ENCODE data around the gene OSMR. TPM values are rescaled to one million over a fixed set of nuclear protein-coding genes. Genes with fewer than 3 reads are reported as not detected.

OSMR gene
- total and polyA plus RNA-seq, 9 of the 15 experiments (the other 6 are each of a cell fraction or from before 2014, with no cell fraction given): 0.18 to 1.7 (median 0.94) TPM

GRCh38 chr5:38796742-38797108, 49.1 kb upstream of the OSMR start:
- CTCF ChIA-PET (ENCODE audit: low intra/inter-chr PET ratio): no interaction called here
- intact Hi-C loops (cut with micrococcal nuclease): no loop called here
- no peaks in the 10 kb centered on the region for H4K20me1 ChIP-seq (replicated peaks; ENCODE audit: control insufficient read depth, insufficient read depth, low read length)
- in situ Hi-C loops (cut with MboI): no loop called here
- H3K79me2 ChIP-seq (ENCODE audit: control insufficient read depth, insufficient read depth, low read length): no peaks in the 10 kb centered on the region
- FAIRE-seq: no peak
- DNase-seq (ENCODE audit: extremely low read depth in 1 of 4, low spot score in 3 of 4): no peak
- no peak overlapping the region for H2AFZ ChIP-seq (ENCODE audit: low read depth, low read length)
- no peak overlapping the region for H3K4me3 ChIP-seq
- H3K4me1 ChIP-seq (replicated peaks in 1 of 2; ENCODE audit: control insufficient read depth in 2 of 2, insufficient read depth in 2 of 2, low read length in 2 of 2): peaks cover 0 to 5% of the 10 kb centered on the region in 2 experiments; a peak in 3 of 5 replicates
- H3K9ac ChIP-seq (ENCODE audit: insufficient read depth in 1 of 2, low read depth in 2 of 2, low read length in 2 of 2): no peak overlapping the region
- H3K9me3 ChIP-seq (replicated peaks; ENCODE audit: control insufficient read depth, insufficient read depth, low read depth, low read length): no peaks in the 10 kb centered on the region
- no peaks in the 10 kb centered on the region for H3K9me1 ChIP-seq (ENCODE audit: control insufficient read depth, insufficient read depth, low read length)
- no peak overlapping the region for H3K27ac ChIP-seq (ENCODE audit: extremely low read depth, low read depth, low read length)
- POLR2A ChIA-PET: interaction anchor here (0.6 kb wide), 1 partner anchor 401 kb away, joined by 3 read pairs; no protein-coding TSS in a partner anchor
- H3K36me3 ChIP-seq (ENCODE audit: control insufficient read depth, insufficient read depth, low read length): no peaks in the 10 kb centered on the region
- no peak for ATAC-seq
- peaks cover 0 to 4% of the 10 kb centered on the region in 2 experiments; a peak in 2 of 5 replicates for H3K27me3 ChIP-seq (ENCODE audit: control insufficient read depth in 2 of 2, insufficient read depth in 2 of 2, low read length in 2 of 2)
- H3K4me2 ChIP-seq (ENCODE audit: insufficient read depth, low read length): no peak overlapping the region
- BruUV-seq (replicated peaks): no TSS peak
- TF ChIP-seq, protein P1, sequence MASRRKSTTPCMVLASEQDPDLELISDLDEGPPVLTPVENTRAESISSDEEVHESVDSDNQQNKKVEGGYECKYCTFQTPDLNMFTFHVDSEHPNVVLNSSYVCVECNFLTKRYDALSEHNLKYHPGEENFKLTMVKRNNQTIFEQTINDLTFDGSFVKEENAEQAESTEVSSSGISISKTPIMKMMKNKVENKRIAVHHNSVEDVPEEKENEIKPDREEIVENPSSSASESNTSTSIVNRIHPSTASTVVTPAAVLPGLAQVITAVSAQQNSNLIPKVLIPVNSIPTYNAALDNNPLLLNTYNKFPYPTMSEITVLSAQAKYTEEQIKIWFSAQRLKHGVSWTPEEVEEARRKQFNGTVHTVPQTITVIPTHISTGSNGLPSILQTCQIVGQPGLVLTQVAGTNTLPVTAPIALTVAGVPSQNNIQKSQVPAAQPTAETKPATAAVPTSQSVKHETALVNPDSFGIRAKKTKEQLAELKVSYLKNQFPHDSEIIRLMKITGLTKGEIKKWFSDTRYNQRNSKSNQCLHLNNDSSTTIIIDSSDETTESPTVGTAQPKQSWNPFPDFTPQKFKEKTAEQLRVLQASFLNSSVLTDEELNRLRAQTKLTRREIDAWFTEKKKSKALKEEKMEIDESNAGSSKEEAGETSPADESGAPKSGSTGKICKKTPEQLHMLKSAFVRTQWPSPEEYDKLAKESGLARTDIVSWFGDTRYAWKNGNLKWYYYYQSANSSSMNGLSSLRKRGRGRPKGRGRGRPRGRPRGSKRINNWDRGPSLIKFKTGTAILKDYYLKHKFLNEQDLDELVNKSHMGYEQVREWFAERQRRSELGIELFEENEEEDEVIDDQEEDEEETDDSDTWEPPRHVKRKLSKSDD (conservative IDR thresholded peaks at IDR 0.05; ENCODE audit: low read length): no peak
- no peak for TF ChIP-seq SP1 (CRISPR knock-in tag; IDR thresholded peaks at IDR 0.05)
- TF ChIP-seq TBL1XR1 (IDR thresholded peaks at IDR 0.05; ENCODE audit: low read length in 2 of 2): no peak
- TF ChIP-seq THRB (CRISPR knock-in tag; conservative IDR thresholded peaks at IDR 0.05): no peak
- TF ChIP-seq GABPB1 (CRISPR knock-in tag; IDR thresholded peaks at IDR 0.05): no peak
- no peak for TF ChIP-seq TSHZ1 (CRISPR knock-in tag; IDR thresholded peaks at IDR 0.05)
- no peak for TF ChIP-seq CLOCK (CRISPR knock-in tag; IDR thresholded peaks at IDR 0.05; ENCODE audit: borderline replicate concordance)
- no peak for TF ChIP-seq ELF4 (CRISPR knock-in tag; IDR thresholded peaks at IDR 0.05)
- TF ChIP-seq POLR2AphosphoS2 (IDR thresholded peaks at IDR 0.05; ENCODE audit: low read length): no peak
- no peak for TF ChIP-seq ZNF584 (CRISPR knock-in tag; IDR thresholded peaks at IDR 0.05; ENCODE audit: low read depth)
- TF ChIP-seq TFAM (CRISPR knock-in tag; conservative IDR thresholded peaks at IDR 0.05): no peak
- TF ChIP-seq ETV6 (IDR thresholded peaks at IDR 0.05; ENCODE audit: borderline replicate concordance in 1 of 2, low read depth in 2 of 2, low read length in 1 of 2): no peak
- TF ChIP-seq ETV6 (CRISPR knock-in tag; IDR thresholded peaks at IDR 0.05; ENCODE audit: borderline replicate concordance): no peak
